HG03060 (cell line): ENCODE results near the gene EME2.
"Not testable (repeated sequence)": the region's sequence is repeated elsewhere in the genome, so short reads cannot be mapped to it uniquely, and the experiment has no call there.

Source experiments
- ATAC-seq: cut with Tn5 transposase; IDR thresholded peaks from one replicate; pipeline ENCODE4 v1.9.1; 2021; ENCODE audit warnings: low read depth, moderate number of reproducible peaks; ENCODE audit not compliant: unreplicated experiment

EME2 gene

GRCh38 chr16:1790261-1790610, 17.6 kb downstream of the EME2 start:
- no peak for ATAC-seq

GRCh38 chr16:1790611-1791255, 18.1 kb downstream of the EME2 start:
- ATAC-seq: no peak

GRCh38 chr16:1791256-1791942, 18.8 kb downstream of the EME2 start:
- ATAC-seq: no peak

GRCh38 chr16:1791943-1792812, 19.6 kb downstream of the EME2 start:
- no peak for ATAC-seq

- ATAC-seq: no peak
Measured at GRCh38 chr16:1792836-1793577, 20.4 kb downstream of the EME2 start.

- ATAC-seq: no peak
Measured at GRCh38 chr16:1793578-1794220, 21.1 kb downstream of the EME2 start, which contains the start of gene IGFALS. IGFALS (minus strand) TSS chr16:1793705; CDS start chr16:1793652, 53 bp downstream.

- no peak for ATAC-seq
Measured at GRCh38 chr16:1794221-1794871, 21.7 kb downstream of the EME2 start.

- ATAC-seq: no peak
Measured at GRCh38 chr16:1794908-1795666, 22.5 kb downstream of the EME2 start.

- not testable (repeated sequence) for ATAC-seq
Measured at GRCh38 chr16:1799263-1799662, 26.7 kb downstream of the EME2 start.

GRCh38 chr16:1800701-1801100, 28.1 kb downstream of the EME2 start:
- ATAC-seq: no peak

- ATAC-seq: no peak
Measured at GRCh38 chr16:1807626-1808025, 35.0 kb downstream of the EME2 start.

GRCh38 chr16:1808691-1809090, 36.1 kb downstream of the EME2 start:
- no peak for ATAC-seq

- ATAC-seq: no peak
Measured at GRCh38 chr16:1809281-1809801, 36.7 kb downstream of the EME2 start.

GRCh38 chr16:1810106-1810505, 37.5 kb downstream of the EME2 start:
- no peak for ATAC-seq

GRCh38 chr16:1810536-1810935, 37.9 kb downstream of the EME2 start:
- no peak for ATAC-seq

- no peak for ATAC-seq
Measured at GRCh38 chr16:1812732-1813163, 40.1 kb downstream of the EME2 start.

- no peak for ATAC-seq
Measured at GRCh38 chr16:1815461-1815860, 42.9 kb downstream of the EME2 start.

- no peak for ATAC-seq
Measured at GRCh38 chr16:1816396-1817275, 44.0 kb downstream of the EME2 start.
